Tibial nerve (tissue), 4 donors: Measurements from ENCODE around the gene EFCAB5.
"Not testable (repeated sequence)": the region's sequence is repeated elsewhere in the genome, so short reads cannot be mapped to it uniquely, and the experiment has no call there.

Experiments
- CTCF ChIP-seq, 5 experiments: fragments of 200-600 bp in 3 of 5; fragments of 450-650 bp in 2 of 5; sonication (generic) in 3 of 5; IDR thresholded peaks; one replicate each; pipeline ENCODE4 v1.5.1; 2016 to 2019; ENCODE audit warnings: antibody characterized with exemption in 5 of 5, mild to moderate bottlenecking in 3 of 5, moderate library complexity in 2 of 5
- EP300 ChIP-seq, 2 donors: sonication (generic); formaldehyde crosslinking; IDR thresholded peaks; one replicate each; pipeline ENCODE4 v1.6.1; 2017; ENCODE audit warnings: antibody characterized with exemption in 2 of 2, mild to moderate bottlenecking in 1 of 2
- POLR2A ChIP-seq, 2 donors: fragments of 450-650 bp; IDR thresholded peaks; one replicate each; pipeline ENCODE4 v1.6.1; 2017; ENCODE audit warnings: antibody characterized with exemption in 2 of 2, mild to moderate bottlenecking in 2 of 2, moderate library complexity in 2 of 2

GRCh38 chr17:30147860-30148259, 206.4 kb downstream of the EFCAB5 start:
- TF ChIP-seq POLR2A, CTCF, EP300 (IDR thresholded peaks at IDR 0.05): not testable (repeated sequence)
